Measurements from ENCODE around the gene FCRL2.

DNA sequence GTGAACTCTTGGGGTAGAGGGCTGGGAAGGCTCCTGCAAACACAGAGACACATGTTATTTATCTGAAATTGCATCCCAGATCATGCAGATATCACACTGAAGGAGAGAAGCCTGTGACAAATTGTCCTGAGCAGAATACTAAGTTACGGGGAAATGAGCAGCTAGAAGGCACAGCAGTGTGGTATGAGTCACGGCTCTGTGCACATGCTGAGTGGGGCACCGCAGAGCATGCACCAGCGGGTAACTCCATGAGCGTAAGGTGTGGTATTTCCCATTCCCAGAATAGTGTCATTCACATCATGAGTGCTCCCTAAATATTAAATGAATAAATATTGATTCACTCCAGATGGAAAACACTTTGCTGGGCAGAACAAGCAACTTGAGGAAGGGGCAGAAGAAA, 21.3 kb upstream of the FCRL2 start:
- TF ChIP-seq, protein P1, sequence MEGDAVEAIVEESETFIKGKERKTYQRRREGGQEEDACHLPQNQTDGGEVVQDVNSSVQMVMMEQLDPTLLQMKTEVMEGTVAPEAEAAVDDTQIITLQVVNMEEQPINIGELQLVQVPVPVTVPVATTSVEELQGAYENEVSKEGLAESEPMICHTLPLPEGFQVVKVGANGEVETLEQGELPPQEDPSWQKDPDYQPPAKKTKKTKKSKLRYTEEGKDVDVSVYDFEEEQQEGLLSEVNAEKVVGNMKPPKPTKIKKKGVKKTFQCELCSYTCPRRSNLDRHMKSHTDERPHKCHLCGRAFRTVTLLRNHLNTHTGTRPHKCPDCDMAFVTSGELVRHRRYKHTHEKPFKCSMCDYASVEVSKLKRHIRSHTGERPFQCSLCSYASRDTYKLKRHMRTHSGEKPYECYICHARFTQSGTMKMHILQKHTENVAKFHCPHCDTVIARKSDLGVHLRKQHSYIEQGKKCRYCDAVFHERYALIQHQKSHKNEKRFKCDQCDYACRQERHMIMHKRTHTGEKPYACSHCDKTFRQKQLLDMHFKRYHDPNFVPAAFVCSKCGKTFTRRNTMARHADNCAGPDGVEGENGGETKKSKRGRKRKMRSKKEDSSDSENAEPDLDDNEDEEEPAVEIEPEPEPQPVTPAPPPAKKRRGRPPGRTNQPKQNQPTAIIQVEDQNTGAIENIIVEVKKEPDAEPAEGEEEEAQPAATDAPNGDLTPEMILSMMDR (conservative IDR thresholded peaks at IDR 0.05), result no peak
- TF ChIP-seq EZH2 (IDR thresholded peaks at IDR 0.05; ENCODE audit: low read depth), result no peak
